Calu3 (cell line): Measurements from ENCODE around the gene SPG7. TPM values are rescaled to one million over a fixed set of nuclear protein-coding genes. Genes with fewer than 3 reads are reported as not detected.
"Not testable (repeated sequence)": the region's sequence is repeated elsewhere in the genome, so short reads cannot be mapped to it uniquely, and the experiment has no call there.

Experiments
- BruUV-seq: library from RNA; stranded (reverse); fragments of 400-500 nt; replicated peaks from 2 replicates; lab custom pipeline; 2021; lab: Mats Ljungman, UMichigan
- CTCF ChIA-PET: fragments of 300-600 bp; sonication (Branson Sonifier 250); formaldehyde crosslinking; loops from one replicate; lab custom pipeline; 2022; ENCODE audit warnings: antibody characterized with exemption; lab: Charles Lee
- DNase-seq: peaks from one replicate; pipeline ENCODE4 v3.0.0; 2022
- H3K27ac Mint-ChIP-seq: one replicate; pipeline ENCODE4 v1.8.0; 2022; ENCODE audit warnings: mixed read lengths; ENCODE audit not compliant: unreplicated experiment
- H3K27me3 Mint-ChIP-seq: one replicate; pipeline ENCODE4 v1.8.0; 2022; ENCODE audit warnings: mixed read lengths; ENCODE audit not compliant: unreplicated experiment
- H3K36me3 Mint-ChIP-seq: one replicate; pipeline ENCODE4 v1.8.0; 2022; ENCODE audit warnings: mild to moderate bottlenecking, moderate library complexity, mixed read lengths; ENCODE audit not compliant: insufficient read depth, unreplicated experiment
- H3K4me1 Mint-ChIP-seq: one replicate; pipeline ENCODE4 v1.8.0; 2022; ENCODE audit warnings: mild to moderate bottlenecking, low read depth, mixed read lengths; ENCODE audit not compliant: unreplicated experiment
- H3K4me3 Mint-ChIP-seq: one replicate; pipeline ENCODE4 v1.8.0; 2022; ENCODE audit warnings: mild to moderate bottlenecking, low read depth, moderate library complexity, mixed read lengths; ENCODE audit not compliant: unreplicated experiment
- H3K9me3 Mint-ChIP-seq: one replicate; pipeline ENCODE4 v1.8.0; 2022; ENCODE audit warnings: low read depth, mixed read lengths; ENCODE audit not compliant: unreplicated experiment
- CTCF ChIP-seq: fragments of 200-600 bp; IDR thresholded peaks from one replicate; pipeline ENCODE4 v1.8.0; 2022; ENCODE audit warnings: antibody characterized with exemption; ENCODE audit not compliant: unreplicated experiment
- intact Hi-C: fragments of 100-400 bp; cut with micrococcal nuclease; formaldehyde crosslinking; loops from one replicate; pipeline ENCODE4 v1.10.0; 2022; ENCODE audit not compliant: unreplicated experiment
- total RNA-seq: library from RNA; stranded (reverse); gene quantifications from 2 replicates; pipeline ENCODE4 v1.2.3, GENCODE V29; 2022

SPG7 gene
- total RNA-seq, 1 experiment from 2014 or later = 174 TPM

DNA sequence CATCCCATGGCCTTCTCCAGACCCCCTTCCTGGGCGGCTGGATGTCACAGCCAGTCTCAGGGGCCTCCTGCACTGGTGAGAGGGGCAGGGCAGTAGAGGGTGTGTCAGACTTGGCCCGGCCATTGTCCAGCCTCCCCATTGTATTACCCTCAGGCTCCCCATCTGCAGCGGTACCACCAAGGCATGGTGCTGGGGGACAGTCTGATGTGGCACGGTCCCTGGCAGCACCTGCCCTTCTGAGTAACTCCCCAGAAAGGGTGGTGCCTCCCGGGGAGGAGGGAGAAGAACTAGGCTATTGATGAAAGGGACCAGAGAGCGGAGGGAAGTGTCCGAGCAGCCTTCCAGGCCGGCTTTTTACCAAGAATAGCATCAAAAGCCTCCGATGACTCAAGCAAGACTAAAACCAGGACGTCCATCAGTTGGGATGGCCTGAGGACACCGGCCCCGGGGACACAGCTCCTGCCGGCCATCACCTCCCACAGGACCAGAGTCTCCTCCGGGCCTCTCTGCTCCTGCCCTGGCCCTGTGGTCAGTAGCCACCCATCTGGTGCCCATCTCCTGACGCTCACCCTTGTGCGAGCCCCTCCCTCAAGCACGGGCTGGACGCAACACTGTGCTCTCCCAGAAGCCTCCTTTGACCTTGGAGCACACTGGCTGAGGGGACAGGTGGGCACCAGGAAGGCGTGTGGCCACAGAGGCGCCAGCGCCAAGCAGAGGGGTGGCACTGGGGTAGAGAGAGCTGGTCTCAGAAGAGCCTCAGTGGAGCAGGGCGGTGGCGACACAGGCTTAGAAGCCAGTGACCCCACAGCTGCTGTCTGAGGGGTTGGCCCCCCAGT is 61.5 kb downstream of the SPG7 start:
- Mint-ChIP-seq H3K4me3 (no peak overlapping the region), H3K9me3 (no peaks in the 10 kb centered on the region), H3K36me3 (peaks cover 61% of the 10 kb centered on the region), H3K27me3 (peaks cover 49% of the 10 kb centered on the region), H3K4me1 (peaks cover 18% of the 10 kb centered on the region), H3K27ac (peak overlapping the region; percentile 71)
- no peak for DNase-seq
- CTCF ChIA-PET = no interaction called here
- intact Hi-C loops = no loop called here
- no TSS peak for BruUV-seq
- no peak for TF ChIP-seq CTCF

- Mint-ChIP-seq H3K9me3 (no peaks in the 10 kb centered on the region), H3K27me3 (peaks cover 49% of the 10 kb centered on the region), H3K36me3 (peaks cover 57% of the 10 kb centered on the region), H3K4me3 (no peak overlapping the region), H3K27ac (no peak overlapping the region), H3K4me1 (peaks cover 11% of the 10 kb centered on the region)
- intact Hi-C loops = no loop called here
- CTCF ChIA-PET = no interaction called here
- DNase-seq = no peak
- no peak for TF ChIP-seq CTCF
- BruUV-seq = no TSS peak
These were observed 62.2 kb downstream of the SPG7 start for GRCh38 chr16:89570342-89570923.

DNA sequence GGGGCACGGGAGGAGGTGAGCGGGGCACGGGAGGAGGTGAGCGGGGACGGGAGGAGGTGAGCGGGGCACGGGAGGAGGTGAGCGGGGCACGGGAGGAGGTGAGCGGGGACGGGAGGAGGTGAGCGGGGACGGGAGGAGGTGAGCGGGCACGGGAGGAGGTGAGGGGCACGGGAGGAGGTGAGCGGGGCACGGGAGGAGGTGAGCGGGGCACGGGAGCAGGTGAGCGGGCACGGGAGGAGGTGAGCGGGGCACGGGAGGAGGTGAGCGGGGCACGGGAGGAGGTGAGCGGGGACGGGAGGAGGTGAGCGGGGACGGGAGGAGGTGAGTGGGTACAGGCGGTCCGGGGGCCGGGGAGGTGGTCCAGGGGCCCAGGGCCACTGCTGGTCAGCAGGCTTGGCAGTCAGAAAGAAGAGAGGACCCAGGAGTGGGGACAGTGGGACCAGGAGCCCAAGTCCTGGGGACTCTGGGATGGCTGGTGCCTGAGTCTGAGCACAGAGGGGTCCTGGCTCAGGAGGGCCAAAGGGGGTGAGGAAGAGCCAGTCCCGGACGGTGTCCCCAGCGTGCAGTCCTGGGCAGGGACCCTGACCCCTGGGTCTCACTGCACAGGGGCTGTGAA is 62.9 kb downstream of the SPG7 start:
- DNase-seq, BruUV-seq, intact Hi-C loops, H3K4me1 Mint-ChIP-seq, H3K27ac Mint-ChIP-seq, H3K9me3 Mint-ChIP-seq, H3K4me3 Mint-ChIP-seq, CTCF ChIA-PET: not testable (repeated sequence)
- peaks cover 49% of the 10 kb centered on the region for H3K27me3 Mint-ChIP-seq
- H3K36me3 Mint-ChIP-seq = peaks cover 50% of the 10 kb centered on the region

GRCh38 chr16:89571636-89572035 is 63.4 kb downstream of the SPG7 start:
- Mint-ChIP-seq H3K27ac (no peak overlapping the region), H3K9me3 (no peaks in the 10 kb centered on the region), H3K4me1 (no peaks in the 10 kb centered on the region), H3K27me3 (peaks cover 49% of the 10 kb centered on the region), H3K4me3 (no peak overlapping the region), H3K36me3 (peaks cover 45% of the 10 kb centered on the region)
- intact Hi-C loops = no loop called here
- DNase-seq = no peak
- BruUV-seq = no TSS peak
- TF ChIP-seq CTCF = no peak
- CTCF ChIA-PET = no interaction called here
